DMS79 (cell line): Measurements from ENCODE around the gene PIK3CB.
A peak's percentile ranks its signal among the peaks of the same experiment; 100 is the strongest.
"Not testable (repeated sequence)": the region's sequence is repeated elsewhere in the genome, so short reads cannot be mapped to it uniquely, and the experiment has no call there.

Experiments
- DNase-seq: peaks from one replicate; lab custom pipeline; 2025; lab: John Stamatoyannopoulos, UW

PIK3CB gene

GRCh38 chr3:138846824-138847223 lies 12.1 kb upstream of the PIK3CB start:
- DNase-seq: not testable (repeated sequence)

DNA sequence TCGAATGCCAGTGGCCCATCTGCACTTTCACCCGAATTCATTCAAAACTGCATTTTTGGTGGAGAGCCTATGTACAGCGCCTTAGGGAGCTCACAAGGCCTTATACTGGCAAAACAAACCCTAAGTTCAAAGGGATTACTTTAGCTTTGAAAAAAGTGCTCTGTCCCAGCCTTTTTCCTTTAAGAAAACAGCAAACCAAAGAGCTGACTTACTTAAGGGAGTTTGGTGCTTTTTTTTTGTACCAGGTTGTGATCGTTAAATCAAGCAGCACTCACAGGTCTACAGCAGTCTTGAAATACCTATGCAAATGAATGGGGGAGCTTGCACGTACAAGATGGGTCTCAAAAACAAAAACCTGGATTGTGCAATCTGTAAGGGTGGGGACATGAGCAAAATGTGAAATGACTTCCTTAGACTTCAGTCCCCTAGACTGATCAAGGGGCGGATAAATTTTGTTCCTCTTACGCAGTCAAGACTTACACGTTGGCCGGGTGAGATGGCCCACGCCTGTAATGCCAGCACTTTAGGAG lies 11.6 kb upstream of the PIK3CB start:
- no peak for DNase-seq

- DNase-seq: no peak
Measured at GRCh38 chr3:138845771-138846173, 11.0 kb upstream of the PIK3CB start.

GRCh38 chr3:138845181-138845601 lies 10.5 kb upstream of the PIK3CB start:
- no peak for DNase-seq

DNA sequence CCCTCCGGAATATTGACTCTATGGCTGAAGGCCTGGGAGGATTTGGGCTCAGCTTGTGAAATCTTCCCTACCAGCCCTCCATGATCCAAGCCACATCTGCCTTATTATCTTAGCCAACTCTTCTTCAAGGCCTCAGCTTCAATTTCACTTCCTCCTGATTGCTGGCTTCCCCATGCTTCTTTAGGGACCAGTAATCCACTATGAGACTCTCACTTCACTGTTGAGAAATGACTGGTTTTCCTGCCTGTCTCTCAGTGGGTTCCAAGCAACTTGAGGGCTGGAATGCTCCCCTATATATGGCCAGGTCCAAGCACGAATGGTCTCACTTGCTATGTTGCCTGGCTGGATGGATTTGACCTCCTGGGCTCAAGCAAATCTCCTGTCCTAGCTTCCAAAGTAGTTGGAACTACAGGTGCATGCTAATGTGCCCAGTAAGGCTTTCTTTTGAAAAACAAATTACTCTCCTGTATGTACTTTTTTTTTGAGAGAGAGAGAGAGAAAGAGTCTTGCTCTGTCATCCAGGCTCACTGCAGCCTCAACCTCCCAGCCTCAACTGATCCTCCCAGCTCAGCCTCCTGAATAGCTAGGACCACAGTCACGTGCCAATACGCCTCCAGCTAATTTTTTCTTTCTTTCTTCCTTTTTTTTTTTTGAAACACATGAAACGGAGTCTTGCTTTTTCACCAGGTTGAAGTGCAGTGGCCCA lies 7.9 kb upstream of the PIK3CB start:
- DNase-seq: no peak

DNA sequence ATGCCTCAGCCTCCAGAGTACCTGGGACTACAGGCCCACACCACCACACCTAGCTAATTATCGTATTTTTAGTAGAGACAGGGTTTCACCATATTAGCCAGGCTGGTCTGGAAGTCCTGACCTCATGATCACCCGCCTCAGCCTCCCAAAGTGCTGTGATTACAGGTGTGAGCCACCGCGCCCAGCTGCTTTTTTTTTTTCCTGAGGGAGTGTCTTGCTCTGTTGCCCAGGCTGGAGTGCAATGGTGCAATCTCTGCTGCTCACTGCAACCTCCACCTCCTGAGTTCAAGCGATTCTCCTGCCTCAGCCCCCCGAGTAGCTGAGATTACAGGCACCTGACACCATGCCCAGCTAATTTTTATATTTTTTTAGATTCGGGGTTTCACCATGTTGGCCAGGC lies 3.7 kb upstream of the PIK3CB start:
- not testable (repeated sequence) for DNase-seq

DNA sequence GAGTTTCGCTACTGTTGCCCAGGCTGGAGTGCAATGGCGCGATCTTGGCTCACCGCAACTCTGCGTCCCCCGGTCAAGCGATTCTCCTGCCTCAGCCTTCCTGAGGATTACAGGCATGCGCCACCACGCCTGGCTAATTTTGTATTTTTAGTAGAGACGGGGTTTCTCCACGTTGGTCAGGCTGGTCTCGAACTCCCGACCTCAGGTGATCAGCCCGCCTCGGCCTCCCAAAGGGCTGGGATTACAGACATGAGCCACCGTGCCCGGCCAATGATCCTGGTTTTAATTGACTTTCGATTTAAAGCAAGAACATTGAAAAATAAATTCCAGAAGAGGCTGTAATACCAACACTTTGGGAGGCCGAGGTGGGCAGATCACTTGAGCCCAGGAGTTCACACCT lies 1.1 kb upstream of the PIK3CB start:
- DNase-seq: not testable (repeated sequence)

DNA sequence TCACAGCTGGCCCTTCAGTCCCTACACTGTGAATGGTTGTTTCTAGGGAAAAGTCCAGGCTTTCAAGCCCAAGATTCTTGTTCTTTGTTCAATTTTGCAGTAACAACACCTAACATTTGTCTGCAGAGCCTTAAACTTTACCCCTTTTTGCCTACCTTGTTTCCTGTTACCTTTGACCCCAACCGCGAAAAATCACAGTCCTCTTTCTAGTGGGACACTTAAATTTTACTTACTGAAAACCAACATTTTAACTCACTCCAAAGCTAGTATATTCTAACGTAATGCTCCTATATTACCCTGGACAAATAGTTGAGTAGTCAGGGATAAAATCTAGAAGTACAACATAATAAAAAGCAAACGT lies 649 bp upstream of the PIK3CB start:
- no peak for DNase-seq

DNA sequence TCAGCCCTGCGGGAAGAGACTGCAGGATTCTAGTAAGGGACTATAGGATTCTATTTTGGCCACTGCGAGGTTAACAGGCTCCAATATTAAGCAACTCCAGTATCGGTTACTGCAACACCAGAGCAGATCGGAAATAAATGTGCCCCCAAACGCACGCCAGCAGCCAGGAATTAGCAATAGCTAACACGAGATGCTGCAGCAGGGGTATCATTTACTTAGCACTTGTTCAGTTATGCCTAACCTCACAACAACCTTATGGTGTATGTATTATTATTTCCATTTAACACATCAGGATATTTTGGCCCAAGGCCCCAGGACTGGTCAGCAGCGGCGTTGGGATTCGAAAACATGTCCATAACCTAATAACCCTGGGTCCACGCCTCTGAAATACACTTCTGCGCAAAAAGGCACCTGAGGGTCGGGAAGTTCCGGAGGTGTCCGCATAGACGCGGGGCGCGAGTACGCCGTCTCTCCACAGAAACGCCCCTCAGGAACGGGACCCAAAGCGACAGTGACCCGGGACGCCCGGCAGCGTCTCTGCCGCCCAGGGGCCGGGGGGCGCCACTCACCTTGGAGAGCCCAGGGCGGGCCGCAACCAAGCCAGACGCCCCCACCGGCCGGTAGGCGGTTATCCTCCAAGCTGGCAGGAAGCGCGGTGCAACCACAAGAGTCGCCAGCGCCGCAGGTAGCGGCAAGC lies 681 bp downstream of the PIK3CB start:
- DNase-seq: peak; percentile 42

GRCh38 chr3:138832473-138833057 lies 2.2 kb downstream of the PIK3CB start:
- not testable (repeated sequence) for DNase-seq

GRCh38 chr3:138829886-138830510 lies 4.7 kb downstream of the PIK3CB start:
- DNase-seq: no peak

DNA sequence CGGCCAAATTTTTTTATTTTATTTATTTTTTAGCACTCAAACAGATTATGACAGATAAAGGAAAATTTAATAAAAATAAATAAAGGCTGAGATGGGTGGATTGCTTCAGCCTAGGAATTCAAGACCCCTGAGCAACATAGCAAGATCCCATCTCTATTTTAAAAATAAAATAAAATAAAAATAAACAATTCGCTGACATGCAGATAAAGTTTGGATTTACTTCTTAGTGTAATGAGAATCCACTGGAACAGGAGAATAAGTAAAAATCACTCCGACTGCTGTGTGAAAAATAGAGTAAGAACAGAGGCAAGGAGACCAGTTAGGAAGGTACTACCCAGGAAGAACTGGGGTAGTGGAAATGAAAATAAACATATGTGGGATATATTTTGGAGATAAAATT lies 5.6 kb downstream of the PIK3CB start:
- DNase-seq: no peak

DNA sequence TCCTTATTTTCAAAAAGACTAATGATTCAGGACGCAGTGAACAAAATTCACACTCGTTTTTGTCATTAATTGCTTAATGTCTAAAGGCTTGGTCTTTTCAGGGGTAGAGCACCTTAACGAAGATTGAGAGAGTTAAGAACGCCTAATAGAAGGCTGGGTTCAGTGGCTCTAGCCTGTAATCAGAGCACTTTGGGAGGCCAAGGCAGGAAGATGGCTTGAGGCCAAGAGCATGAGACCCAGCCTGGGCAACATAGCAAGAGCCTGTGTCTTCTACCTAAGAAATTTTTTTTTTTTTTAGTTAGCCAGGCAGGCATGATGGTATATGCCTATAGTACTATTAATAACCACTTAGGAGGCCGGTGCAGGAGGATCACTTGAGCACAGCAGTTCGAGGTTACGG lies 7.5 kb downstream of the PIK3CB start:
- DNase-seq: no peak

- no peak for DNase-seq
Measured at GRCh38 chr3:138825336-138825735, 9.4 kb downstream of the PIK3CB start.

- no peak for DNase-seq
Measured at GRCh38 chr3:138824114-138824506, 10.6 kb downstream of the PIK3CB start.

GRCh38 chr3:138820379-138820778 lies 14.3 kb downstream of the PIK3CB start:
- not testable (repeated sequence) for DNase-seq

GRCh38 chr3:138818185-138818860 lies 16.4 kb downstream of the PIK3CB start:
- no peak for DNase-seq

DNA sequence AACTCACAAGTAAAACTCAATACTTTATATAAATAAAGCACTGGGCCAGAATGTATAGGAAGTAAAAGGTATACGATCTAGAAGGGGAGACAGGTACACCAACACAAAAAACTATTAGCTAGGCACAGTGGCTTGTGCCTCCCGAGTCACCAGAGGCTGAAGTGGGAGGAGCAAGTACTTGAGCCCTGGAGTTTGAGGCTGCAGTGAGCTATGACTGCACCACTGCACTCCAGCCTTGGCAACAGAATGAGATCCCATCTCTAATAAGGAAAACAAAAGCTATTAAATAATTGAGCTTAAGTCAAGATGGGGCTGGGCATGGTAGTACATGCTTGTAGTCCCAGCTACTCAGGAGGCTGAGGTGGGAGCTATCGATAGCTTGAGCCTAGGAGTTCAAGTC lies 17.0 kb downstream of the PIK3CB start:
- DNase-seq: peak; percentile 9

- DNase-seq: no peak
Measured at GRCh38 chr3:138812806-138813205, 21.9 kb downstream of the PIK3CB start.

DNA sequence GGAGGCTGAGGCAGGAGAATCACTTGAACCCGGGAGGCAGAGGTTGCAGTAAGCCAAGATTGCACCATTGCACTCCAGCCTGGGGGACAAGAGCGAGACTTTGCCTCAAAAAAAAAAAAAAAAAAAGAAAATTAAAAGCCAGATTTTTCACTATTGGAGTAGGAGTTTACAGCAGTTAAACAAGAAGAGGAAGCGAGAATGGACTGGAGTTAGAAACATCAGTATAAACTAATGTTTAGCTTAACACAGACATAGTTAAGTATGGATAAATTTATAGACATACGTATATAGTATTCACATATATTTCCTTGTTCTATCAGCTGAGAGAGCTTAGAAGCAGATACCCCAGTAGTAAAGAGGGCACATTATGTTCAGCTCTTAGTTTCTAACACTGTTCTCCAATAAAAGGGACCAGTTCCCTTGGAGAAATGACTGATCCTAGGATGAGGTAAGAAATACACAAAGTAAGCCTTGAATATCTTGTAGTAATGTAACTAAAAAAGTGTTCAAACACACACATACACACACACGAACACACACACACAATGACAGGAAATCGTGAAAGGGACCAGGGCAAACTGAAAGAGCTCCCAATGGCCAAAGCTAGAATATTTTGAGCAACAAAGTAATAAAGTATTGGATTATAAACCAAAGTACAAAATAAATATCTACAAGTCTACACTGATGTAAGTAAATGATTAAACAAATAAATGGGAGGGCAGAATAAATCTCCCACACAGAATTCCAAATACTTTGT lies 25.1 kb downstream of the PIK3CB start:
- DNase-seq: no peak

- DNase-seq: no peak
Measured at GRCh38 chr3:138806376-138807080, 28.2 kb downstream of the PIK3CB start.
